ENCODE results near the gene PTPRN2. TPM values are rescaled to one million over a fixed set of nuclear protein-coding genes. Genes with fewer than 3 reads are reported as not detected.

PTPRN2 gene
- polyA plus RNA-seq, 1 experiment: 0.02 TPM

GRCh38 chr7:158444501-158445420, 142.9 kb downstream of the PTPRN2 start:
- ChIA-PET CTCF (no interaction called here), POLR2A (no interaction called here)
- Histone ChIP-seq H3K9me3 (ENCODE audit: control insufficient read depth, insufficient read depth, low read length) (peaks cover 92% of the 10 kb centered on the region), H3K27ac (ENCODE audit: low read depth, low read length) (no peak overlapping the region), H3K4me3 (ENCODE audit: low read depth, low read length) (no peak overlapping the region), H3K27me3 (ENCODE audit: control insufficient read depth, insufficient read depth, low read length) (no peaks in the 10 kb centered on the region)
- no peak for DNase-seq (ENCODE audit: low read depth, low spot score)
- no peak for TF ChIP-seq CTCF (IDR thresholded peaks at IDR 0.05; ENCODE audit: low read depth, low read length)

- CTCF ChIA-PET: no interaction called here
- no peak for DNase-seq (ENCODE audit: low read depth, low spot score)
Observed at GRCh38 chr7:158443688-158444483, 143.7 kb downstream of the PTPRN2 start.

GRCh38 chr7:158443014-158443687, 144.5 kb downstream of the PTPRN2 start:
- no peaks in the 10 kb centered on the region for H3K27me3 ChIP-seq (ENCODE audit: control insufficient read depth, insufficient read depth, low read length)
- no peak for DNase-seq (ENCODE audit: low read depth, low spot score)
- POLR2A ChIA-PET: no interaction called here
- no peak for TF ChIP-seq CTCF (IDR thresholded peaks at IDR 0.05; ENCODE audit: low read depth, low read length)
- peaks cover 86% of the 10 kb centered on the region for H3K9me3 ChIP-seq (ENCODE audit: control insufficient read depth, insufficient read depth, low read length)
- H3K4me3 ChIP-seq (ENCODE audit: low read depth, low read length): no peak overlapping the region
- CTCF ChIA-PET: no interaction called here
- H3K27ac ChIP-seq (ENCODE audit: low read depth, low read length): no peak overlapping the region

More at GRCh38 chr7:158443688-158444483, 143.7 kb downstream of the PTPRN2 start:
- POLR2A ChIA-PET: no interaction called here
- no peak overlapping the region for H3K4me3 ChIP-seq (ENCODE audit: low read depth, low read length)
- no peak overlapping the region for H3K27ac ChIP-seq (ENCODE audit: low read depth, low read length)
- H3K27me3 ChIP-seq (ENCODE audit: control insufficient read depth, insufficient read depth, low read length): no peaks in the 10 kb centered on the region
- no peak for TF ChIP-seq CTCF (IDR thresholded peaks at IDR 0.05; ENCODE audit: low read depth, low read length)
- H3K9me3 ChIP-seq (ENCODE audit: control insufficient read depth, insufficient read depth, low read length): peaks cover 86% of the 10 kb centered on the region

GRCh38 chr7:158442260-158442659, 145.4 kb downstream of the PTPRN2 start:
- TF ChIP-seq CTCF (IDR thresholded peaks at IDR 0.05; ENCODE audit: low read depth, low read length): no peak
- Histone ChIP-seq H3K27ac (ENCODE audit: low read depth, low read length) (no peak overlapping the region), H3K4me3 (ENCODE audit: low read depth, low read length) (no peak overlapping the region), H3K27me3 (ENCODE audit: control insufficient read depth, insufficient read depth, low read length) (no peaks in the 10 kb centered on the region), H3K9me3 (ENCODE audit: control insufficient read depth, insufficient read depth, low read length) (peaks cover 86% of the 10 kb centered on the region)
- no peak for DNase-seq (ENCODE audit: low read depth, low spot score)
- POLR2A ChIA-PET: no interaction called here
- CTCF ChIA-PET: no interaction called here
